HG03457 (cell line): Measurements from ENCODE around the gene YIF1A.

Source experiments
- ATAC-seq: cut with Tn5 transposase; IDR thresholded peaks from one replicate; pipeline ENCODE4 v1.9.1; 2021; ENCODE audit warnings: moderate number of reproducible peaks; ENCODE audit not compliant: unreplicated experiment

YIF1A gene

DNA sequence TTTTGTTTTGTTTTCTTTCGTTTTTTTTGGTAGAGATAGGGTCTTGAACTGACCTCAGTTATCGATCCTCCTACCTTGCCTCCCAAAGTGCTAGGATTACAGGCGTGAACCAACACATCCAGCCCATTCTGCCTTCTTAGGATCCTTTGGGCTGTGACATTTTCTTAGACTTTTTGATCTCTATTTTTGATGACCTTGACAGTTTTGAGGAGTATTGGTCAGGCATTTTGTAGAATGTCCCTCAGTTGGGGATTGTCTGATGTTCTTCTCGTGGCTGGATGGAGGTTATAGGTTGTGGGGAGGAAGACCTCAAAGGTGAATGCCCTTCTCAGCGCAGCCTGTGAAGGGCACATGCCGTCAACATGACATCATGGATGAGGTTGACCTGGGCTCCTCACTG is 40.0 kb downstream of the YIF1A start:
- ATAC-seq: no peak

DNA sequence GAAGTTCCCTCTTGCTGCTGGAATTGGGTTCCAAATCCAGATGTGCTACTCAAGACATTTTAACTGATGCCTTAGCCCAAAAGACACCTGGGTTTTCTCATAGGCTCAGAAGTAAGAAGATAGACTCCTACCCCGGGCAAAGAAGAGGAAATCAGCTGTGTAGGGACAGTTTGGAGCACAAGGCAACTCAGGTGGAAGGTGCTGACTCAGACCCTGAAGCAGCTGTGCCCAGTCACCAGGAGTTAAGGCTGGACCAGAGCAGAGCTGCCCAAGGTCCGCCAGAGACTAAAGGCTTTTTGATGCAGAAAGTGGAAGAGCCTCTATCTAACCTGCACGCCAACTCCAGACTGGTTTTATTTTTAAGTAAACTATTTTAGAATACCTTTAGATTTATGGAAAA is 41.1 kb downstream of the YIF1A start:
- ATAC-seq: no peak

DNA sequence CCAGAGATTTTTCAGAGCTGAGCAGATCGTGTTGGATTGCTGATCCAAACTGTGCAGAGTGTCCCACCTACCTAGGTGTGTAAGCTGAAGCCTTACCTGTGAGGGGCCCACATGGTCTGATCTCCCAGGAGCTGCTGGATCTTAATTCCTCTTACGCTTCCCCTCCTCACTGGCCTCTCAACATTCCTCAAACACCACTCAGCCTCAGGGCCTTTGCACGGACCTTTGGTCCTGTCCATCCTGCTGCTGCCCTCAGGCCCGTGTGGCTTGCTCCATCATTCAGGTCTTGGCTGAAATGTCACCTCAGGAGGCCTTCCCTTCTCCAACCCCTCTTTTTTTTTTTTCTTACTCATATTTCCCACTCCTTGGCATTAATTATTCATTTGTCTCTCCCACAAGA is 41.6 kb downstream of the YIF1A start:
- no peak for ATAC-seq

DNA sequence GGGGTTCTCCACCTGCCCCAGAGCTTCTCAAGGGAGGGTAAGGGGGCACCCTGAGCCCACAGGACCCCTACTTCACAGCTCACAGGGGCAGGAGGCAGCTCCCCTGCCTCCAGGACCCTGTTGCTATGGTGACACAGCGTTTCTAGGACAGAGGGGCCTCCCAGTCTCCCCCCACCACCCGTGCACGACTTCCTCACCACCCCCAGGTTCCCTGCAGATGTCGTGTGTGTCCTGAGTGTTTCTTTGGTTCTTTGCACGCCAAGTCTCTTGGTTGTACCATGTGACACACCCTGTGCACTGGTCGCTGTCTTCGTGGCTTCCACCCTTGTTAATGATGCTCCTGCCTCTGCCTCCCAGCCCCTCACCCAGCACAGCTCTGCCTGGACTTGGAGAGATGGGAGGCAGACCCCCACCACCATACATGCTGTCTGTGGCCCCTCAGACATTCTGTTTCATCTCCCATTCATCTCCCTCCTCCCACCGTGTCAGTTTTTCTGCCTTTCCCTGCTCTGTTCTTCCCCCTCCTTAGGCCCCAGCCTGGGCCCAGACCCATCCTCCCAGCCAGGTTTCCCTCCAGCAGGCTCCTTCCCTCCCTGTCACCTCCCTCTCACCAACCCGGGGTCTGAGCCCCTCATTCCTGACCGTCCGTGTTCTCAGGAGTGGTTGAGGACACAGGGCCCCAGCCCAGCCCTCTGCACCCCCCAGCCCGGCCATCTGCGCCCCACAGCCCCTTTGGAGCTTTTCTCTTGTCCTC is 45.0 kb downstream of the YIF1A start:
- ATAC-seq: no peak

DNA sequence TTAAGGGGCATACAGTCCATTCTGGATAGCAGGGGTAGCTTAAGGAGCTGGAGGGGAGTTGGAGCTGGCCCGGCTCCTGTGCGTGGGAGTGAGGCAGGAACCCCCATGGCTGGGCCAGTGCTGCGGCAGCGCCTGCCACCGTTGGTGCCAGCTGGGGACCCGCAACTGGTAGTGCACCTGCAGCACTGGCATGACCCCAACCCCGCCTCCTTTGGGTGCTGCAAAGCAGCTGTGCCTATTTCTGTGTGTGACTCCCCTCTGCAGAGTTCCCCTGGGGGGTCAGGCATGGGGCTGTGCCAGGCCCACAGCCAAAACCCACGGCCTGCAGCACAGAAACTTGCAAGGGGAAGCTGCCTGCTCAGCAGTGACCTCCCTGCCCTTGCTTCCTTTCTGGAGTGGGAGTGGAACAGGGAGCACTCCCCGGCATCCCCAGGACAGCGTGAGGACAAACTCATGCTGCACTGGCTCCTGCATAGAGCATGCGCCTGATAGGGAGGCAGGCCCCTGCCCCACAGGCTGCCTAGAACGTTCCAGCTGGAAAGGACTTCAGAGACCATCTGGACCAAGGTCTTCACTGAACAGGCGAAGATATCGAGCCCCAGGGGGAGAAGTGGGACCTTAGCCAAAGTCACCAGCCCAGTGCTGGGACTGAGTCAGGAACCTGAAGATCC is 46.7 kb downstream of the YIF1A start:
- no peak for ATAC-seq

DNA sequence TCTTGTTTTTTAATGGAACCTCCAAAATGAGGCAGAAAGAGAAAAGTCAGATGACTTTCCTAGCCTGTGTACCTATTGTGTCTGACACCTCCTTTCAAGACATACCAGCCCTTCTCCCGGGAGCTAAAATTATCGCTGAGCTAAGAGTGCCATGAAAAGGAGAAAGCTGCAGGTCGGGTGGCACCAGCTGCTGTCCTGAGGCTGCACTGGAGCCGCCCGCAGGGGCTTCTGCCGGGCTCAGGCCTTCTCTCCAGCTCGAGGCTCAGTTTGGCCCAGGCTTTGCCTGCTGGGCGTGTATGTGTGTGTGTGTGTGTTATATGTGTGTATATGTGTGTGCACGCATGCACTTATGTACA is 48.2 kb downstream of the YIF1A start:
- no peak for ATAC-seq

DNA sequence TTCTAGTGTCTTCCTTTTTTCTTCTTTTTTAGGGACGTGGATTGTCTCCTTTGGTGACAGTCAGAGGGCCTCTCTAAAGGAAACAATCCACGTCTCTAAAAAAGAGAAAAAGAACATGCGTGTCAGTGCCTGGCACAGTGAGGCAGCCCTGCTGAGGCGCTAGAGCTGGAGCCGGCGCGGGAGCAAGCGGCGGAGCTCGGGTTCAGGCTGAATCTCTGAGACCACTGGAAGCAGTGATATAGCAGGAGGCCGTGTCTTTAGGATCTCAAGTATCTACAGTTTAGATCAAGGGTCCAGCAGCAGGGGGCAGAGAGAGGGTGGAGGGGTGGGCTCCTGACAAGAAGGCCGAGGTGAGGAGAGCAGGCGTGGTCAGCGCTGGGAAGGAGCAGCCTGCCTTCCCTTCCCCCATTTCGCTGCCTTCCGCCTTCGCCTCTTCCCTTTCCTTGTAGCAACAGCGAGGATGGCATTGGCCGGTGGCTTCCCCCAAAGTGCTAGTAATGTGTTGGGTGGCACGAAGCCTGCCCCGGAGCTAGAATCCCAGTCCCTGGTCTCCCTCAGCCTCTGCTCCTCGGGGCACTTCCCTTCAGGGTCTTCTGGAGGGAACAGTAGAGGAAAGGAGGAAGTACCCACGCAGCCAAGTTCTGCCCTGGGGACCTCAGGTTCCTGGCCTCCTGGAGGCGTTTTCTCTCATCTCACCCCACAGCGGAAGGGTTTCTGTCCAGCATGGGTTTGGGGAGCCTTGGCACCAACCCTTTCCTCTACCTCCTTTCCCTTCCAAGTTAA is 48.8 kb downstream of the YIF1A start:
- no peak for ATAC-seq

DNA sequence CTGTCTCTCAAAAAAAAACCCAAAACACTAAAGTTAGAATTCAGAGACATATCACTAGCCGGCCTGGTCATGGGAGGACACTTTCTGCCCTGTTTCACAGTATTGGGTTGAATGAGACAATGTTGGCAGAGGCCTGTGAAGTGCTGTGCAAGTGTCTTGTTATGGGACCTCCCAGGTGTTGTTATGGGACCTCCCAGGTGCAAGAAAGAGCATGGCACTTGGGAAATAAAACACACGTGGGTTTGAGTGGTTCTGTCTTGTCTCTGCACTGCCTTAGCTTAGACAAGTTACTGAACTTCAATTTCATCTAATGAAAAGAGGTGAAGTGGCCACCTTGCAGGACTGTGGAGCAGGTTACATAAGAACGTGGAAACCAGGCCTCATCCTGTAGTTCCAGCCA is 49.4 kb downstream of the YIF1A start:
- ATAC-seq: no peak

DNA sequence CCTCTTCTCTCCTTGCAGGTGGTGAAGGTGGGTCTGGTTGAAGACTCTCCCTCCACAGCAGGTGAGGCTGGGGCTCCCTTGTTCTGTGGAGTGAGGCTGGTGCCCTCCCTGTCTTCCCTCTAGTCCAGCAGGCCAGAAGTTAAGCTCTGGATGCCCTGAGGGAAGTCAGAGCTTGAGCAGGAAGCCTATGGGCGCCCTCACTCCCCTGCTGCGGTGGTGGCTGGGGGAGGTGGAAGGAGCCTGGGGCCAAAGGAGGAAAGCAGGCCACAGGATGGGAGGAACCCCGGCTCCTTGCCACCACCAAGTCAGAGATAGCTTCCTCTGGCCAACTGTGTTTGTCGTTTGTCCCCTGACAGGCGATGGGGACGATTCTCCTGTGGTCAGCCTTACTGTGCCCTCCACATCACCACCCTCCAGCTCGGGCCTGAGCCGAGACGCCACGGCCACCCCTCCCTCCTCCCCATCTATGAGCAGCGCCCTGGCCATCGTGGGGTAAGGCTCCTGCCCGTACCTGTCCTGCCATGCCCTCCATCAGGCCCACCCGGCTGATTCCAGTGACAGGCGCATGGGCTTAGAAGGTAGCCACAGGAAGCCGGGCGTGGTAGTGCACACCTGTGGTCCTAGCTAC is 50.0 kb downstream of the YIF1A start:
- no peak for ATAC-seq

DNA sequence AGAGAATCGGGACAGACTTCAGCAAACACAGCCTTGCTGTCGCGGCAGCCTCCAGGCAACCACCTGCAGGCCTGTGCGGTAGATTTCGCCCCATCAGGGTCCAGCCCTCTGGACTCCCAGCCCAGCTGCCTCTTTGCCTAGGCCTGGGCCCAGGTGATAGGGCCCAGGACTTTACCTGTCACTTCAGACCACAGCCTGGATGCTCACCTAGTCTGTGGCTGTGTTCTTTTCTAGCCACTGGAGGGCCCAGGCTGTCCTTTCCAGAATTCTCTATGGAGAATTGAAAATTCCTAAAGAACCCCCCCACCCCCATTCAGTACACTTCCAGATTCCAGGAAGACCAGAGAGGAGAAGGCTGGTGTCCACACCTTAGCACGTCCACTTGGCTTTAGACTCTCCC is 51.1 kb downstream of the YIF1A start:
- ATAC-seq: no peak

DNA sequence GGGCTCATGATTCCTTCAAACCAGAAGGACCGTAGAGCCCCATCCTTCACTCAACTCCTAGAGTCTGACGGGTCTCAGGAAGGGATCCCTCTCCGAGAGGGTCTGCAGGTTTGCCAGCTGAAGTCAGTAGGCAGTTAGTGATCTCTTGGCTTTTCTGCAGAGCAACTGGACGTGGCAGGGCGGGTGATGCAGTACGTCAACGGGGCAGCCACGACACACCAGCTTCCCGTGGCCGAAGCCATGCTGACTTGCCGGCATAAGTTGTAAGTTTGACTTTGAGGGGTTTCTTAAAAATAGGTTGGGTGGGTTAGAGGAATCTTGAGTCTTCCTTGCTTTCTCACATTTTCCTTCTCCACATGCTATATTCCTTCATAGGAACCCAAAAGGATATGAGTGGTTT is 53.8 kb downstream of the YIF1A start:
- no peak for ATAC-seq
